ENCODE data around the gene PRPSAP1. TPM values are rescaled to one million over a fixed set of nuclear protein-coding genes. Genes with fewer than 3 reads are reported as not detected.

PRPSAP1 gene
- total RNA-seq, 1 experiment from 2014 or later: 38.4 TPM

DNA sequence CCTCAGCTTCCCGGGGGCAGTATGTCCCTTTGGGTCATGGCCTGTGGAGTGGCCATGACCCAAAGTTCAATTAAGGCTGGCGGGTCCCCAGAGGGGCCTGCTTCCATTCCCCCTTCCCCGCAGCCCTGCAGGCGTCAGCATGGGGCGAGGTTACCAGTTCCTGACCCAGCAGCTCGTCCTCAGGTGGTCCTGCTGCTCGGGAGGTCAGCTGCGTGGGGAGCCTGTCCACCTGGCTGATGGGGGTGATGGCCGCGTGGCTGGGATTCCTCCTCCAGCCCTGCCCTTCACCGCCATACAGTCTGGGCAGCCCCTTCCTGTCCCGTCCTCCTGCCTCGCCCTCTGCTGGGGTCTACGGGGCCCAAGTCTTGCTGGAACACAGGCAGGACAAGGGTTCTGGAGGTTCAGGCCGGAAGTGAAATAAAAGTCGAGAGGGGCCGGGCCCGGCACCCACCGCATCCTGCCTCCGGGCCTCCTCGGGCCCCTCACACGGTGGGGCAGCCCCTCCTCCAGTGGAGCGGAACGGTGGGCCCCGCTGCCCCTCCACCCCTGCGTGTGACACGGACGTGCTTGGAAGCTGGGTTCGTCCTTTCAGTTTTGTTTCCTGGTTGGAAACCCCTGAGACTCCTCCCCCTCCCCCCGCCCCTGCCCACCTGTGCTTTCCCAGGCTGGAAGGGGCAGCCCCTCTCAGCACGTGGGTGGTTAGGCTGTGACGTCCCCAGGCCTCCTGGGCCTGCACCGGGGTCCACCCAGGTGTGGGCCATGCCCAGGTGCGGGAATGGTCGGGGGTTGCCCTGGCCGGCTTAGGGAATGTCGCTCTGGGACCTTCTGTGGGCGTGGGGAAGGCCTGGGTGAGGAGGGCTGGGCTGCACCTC is 81.8 kb downstream of the PRPSAP1 start:
- no CpG with 5 or more reads among the region's 38 CpGs for WGBS (ENCODE audit: extremely low coverage, insufficient read length, low lambda C conversion rate)
- no peak overlapping the region for H3K27ac ChIP-seq (ENCODE audit: insufficient read length, low read depth, low read length)

More for the DNA sequence above, 81.8 kb downstream of the PRPSAP1 start:
- H3K23ac ChIP-seq (ENCODE audit: insufficient read length, low read depth, low read length): no peak overlapping the region
- peak overlapping the region; percentile 88 for H4K91ac ChIP-seq (ENCODE audit: insufficient read length, low read depth, low read length)
- peaks cover 2% of the 10 kb centered on the region for H3K79me1 ChIP-seq (ENCODE audit: insufficient read depth, low read depth, low read length, poor library complexity, severe bottlenecking)
- TF ChIP-seq, protein P1, sequence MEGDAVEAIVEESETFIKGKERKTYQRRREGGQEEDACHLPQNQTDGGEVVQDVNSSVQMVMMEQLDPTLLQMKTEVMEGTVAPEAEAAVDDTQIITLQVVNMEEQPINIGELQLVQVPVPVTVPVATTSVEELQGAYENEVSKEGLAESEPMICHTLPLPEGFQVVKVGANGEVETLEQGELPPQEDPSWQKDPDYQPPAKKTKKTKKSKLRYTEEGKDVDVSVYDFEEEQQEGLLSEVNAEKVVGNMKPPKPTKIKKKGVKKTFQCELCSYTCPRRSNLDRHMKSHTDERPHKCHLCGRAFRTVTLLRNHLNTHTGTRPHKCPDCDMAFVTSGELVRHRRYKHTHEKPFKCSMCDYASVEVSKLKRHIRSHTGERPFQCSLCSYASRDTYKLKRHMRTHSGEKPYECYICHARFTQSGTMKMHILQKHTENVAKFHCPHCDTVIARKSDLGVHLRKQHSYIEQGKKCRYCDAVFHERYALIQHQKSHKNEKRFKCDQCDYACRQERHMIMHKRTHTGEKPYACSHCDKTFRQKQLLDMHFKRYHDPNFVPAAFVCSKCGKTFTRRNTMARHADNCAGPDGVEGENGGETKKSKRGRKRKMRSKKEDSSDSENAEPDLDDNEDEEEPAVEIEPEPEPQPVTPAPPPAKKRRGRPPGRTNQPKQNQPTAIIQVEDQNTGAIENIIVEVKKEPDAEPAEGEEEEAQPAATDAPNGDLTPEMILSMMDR (conservative IDR thresholded peaks at IDR 0.05): no peak
- H3K56ac ChIP-seq (ENCODE audit: insufficient read length, low read depth, low read length): no peak overlapping the region
- peak overlapping the region; percentile 48 for H3K14ac ChIP-seq (ENCODE audit: insufficient read depth, low read length)
- no peaks in the 10 kb centered on the region for H3K9me3 ChIP-seq (ENCODE audit: control insufficient read depth, low read depth, low read length)
- H2BK120ac ChIP-seq (ENCODE audit: low read depth, low read length, poor library complexity, severe bottlenecking): no peak overlapping the region
- H3K9ac ChIP-seq (ENCODE audit: extremely low read depth, insufficient read length, low read length): no peak overlapping the region
- H3K79me2 ChIP-seq (ENCODE audit: insufficient read depth, low read length): peaks cover 2% of the 10 kb centered on the region; the same call in 1 of the 2 replicates
- H3K18ac ChIP-seq (ENCODE audit: insufficient read length, low read depth, low read length): peak overlapping the region; percentile 47
- H3K27me3 ChIP-seq (ENCODE audit: insufficient read depth, low read length): no peaks in the 10 kb centered on the region
- no peak overlapping the region for H3K4me2 ChIP-seq (ENCODE audit: insufficient read depth, insufficient read length, low read length)
- no peak overlapping the region for H3K4me3 Mint-ChIP-seq
- no peak overlapping the region for H4K5ac ChIP-seq (ENCODE audit: insufficient read length, low read depth, low read length)
- no peak overlapping the region for H2BK5ac ChIP-seq (ENCODE audit: insufficient read length, low read length)
- H2AFZ ChIP-seq (ENCODE audit: low read length): no peak overlapping the region
- no peak overlapping the region for H2BK12ac ChIP-seq (ENCODE audit: insufficient read length, low read depth, low read length)
- H3K27ac Mint-ChIP-seq: peak overlapping the region in 1 of 3 experiments; percentile 55; a peak in 1 of 7 replicates
- no peak overlapping the region for H4K8ac ChIP-seq (replicated peaks; ENCODE audit: insufficient read length, low read depth, low read length)
- no peaks in the 10 kb centered on the region for H3K23me2 ChIP-seq (ENCODE audit: insufficient read length, low read depth, low read length, poor library complexity, severe bottlenecking)
- no peak overlapping the region for H3T11ph ChIP-seq (ENCODE audit: low read length)
- H4K20me1 ChIP-seq (ENCODE audit: control insufficient read depth, insufficient read depth, insufficient read length): no peaks in the 10 kb centered on the region
- H3K4me1 ChIP-seq (ENCODE audit: insufficient read depth, low read length): peaks cover 2% of the 10 kb centered on the region
- peaks cover 1% of the 10 kb centered on the region; the same call in 1 of the 2 replicates for H3K27me3 Mint-ChIP-seq (ENCODE audit: low read depth)
- peak; percentile 79 for DNase-seq
- no peak overlapping the region for H2AK5ac ChIP-seq (ENCODE audit: insufficient read length, low read length)
- H2BK15ac ChIP-seq (ENCODE audit: low read depth, low read length): no peak overlapping the region
- peaks cover 2 to 15% (median 10%) of the 10 kb centered on the region in 3 experiments; a peak in 5 of 7 replicates for H3K36me3 Mint-ChIP-seq (ENCODE audit: insufficient read depth in 1 of 3, low read depth in 3 of 3)
- H2BK20ac ChIP-seq (ENCODE audit: low read depth, low read length, poor library complexity, severe bottlenecking): no peak overlapping the region
- H3K4ac ChIP-seq (ENCODE audit: low read depth, low read length): no peak overlapping the region
- peaks cover 29 to 50% of the 10 kb centered on the region in 2 experiments for H3K4me1 Mint-ChIP-seq
- H3K9me3 Mint-ChIP-seq: no peaks in the 10 kb centered on the region

All from H9 (cell line).